Inflammatory macrophage treated with lipopolysaccharide for 1 hour (primary cell): ENCODE measurements around the gene ARHGEF35.
"Not testable (repeated sequence)": the region's sequence is repeated elsewhere in the genome, so short reads cannot be mapped to it uniquely, and the experiment has no call there.

ENCODE experiments used
- DNase-seq, 2 donors: peaks; one replicate each; pipeline ENCODE4 v3.0.0-alpha.2; 2020 to 2022

The ARHGEF35 gene

DNA sequence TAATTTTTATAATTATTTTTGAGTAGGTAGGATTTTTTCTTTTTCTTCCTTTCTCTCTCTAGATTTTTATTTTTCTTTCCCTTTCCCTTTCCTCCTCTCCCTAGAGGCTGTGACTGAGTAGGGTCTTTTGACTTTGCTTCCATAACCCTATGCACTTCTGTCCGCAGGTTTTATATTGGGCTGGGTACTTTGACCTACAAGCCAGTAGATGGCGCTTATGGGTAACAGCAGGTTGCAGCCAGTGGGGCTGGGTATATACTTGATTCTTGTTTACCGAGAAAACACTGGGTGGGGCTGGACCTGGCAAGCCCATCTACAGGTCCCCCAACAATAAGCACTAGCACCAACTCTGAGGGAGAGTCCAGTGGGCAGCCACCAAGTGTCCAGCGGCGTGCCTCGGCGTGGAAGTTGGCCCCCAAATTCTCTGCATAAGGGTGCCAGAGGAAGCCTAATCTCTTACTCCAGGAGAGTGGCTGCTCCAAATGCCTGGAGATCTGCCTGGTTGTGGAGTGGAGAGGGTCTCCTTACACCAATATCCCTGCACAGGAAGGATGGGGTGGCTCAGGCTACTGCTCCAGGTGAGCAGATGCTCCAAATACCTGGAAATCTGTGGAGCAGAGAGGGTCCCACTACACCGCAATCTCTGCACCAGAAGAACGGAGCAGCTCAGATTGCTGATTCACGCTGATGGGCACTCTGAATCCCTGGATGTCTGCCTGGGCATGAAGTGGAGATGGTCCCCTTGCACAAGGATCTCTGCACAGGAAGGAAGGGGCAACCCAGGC is 17.1 kb downstream of the ARHGEF35 start:
- peak; percentile 3 to 38 for DNase-seq

- no peak for DNase-seq
Observed at GRCh38 chr7:144174613-144175012, 21.0 kb downstream of the ARHGEF35 start.

GRCh38 chr7:144171594-144172350 is 23.9 kb downstream of the ARHGEF35 start:
- not testable (repeated sequence) for DNase-seq

DNA sequence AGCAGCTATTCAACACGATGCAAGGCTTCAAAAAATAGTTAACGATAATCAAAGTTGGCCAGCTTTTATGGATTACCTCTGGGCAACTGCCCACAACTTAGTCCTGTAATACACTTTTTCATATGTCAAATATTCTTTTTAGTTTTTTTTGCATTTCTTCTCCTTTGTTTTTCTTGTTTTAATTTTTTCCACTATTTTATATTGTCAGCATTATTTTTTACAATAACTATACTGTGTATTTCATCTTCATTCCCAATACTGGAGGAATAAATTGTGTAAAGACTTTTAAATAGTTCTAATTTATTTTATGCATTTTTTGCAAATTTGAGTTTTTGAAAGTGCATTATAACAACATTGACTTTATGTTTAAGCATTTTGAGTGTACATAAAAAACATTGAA is 30.8 kb downstream of the ARHGEF35 start:
- DNase-seq, result no peak

GRCh38 chr7:144158861-144159260 is 36.8 kb downstream of the ARHGEF35 start:
- DNase-seq, result no peak

DNA sequence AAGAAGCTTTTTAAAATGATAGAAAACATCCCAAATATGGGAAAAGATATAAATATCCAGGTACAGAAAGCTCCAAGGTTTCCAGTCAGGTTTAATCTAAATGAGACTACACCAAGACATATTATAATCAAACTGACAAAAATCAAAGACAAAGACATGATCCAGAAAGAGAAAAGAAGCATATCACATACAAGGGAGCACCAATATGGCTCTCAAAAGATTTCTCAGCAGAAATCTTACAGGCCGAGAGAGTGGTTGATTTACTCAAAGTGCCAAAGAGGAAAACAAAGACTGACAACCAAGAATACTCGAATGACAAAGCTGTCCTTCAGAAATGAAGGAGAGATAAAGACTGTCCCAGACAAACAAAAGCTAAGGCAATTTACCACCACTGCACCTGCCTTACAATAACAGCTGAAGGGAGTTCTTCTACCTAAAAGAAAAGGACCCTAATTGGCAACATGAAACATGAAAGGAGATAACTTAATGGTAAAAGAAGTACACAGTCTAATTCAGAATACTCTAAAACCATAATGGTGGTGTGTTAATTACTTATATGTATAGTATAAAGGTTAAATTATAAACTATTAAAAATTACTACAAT is 47.3 kb downstream of the ARHGEF35 start:
- DNase-seq, result no peak

- DNase-seq, result no peak
Observed at GRCh38 chr7:144144426-144144825, 51.2 kb downstream of the ARHGEF35 start.

DNA sequence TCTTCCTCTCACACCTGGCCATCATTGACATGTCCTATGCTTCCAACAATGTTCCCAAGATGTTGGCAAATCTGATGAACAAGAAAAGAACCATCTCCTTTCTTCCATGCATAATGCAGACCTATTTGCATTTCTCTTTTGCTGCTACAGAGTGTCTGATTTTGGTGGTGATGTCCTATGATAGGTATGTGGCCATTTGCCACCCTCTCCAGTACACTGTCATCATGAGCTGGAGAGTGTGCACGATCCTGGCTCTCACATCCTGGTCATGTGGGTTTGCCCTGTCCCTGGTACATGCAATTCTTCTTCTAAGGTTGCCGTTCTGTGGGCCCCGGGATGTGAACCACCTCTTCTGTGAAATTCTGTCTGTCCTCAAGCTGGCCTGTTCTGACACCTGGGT is 53.4 kb downstream of the ARHGEF35 start:
- DNase-seq, result no peak

DNA sequence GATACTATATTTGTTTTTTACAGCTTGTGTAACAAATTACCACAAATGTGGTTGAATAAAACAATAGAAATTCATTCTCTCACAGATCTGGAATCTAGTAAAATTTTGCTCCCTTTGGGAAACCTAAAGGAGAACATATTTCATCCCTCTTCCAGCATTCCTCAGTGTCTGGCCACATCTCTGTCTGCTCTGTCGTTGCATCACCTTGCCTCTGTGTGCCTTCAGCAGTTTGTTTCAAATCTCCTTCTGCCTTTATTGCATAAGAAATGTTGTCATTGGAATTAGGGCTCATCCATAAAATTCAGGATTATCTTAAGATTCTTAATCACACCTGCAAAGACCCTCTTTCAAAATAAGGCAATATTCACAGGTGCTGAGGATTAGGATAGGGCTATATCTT is 58.1 kb downstream of the ARHGEF35 start:
- no peak for DNase-seq
